Large intestine (tissue), 12 donors: ENCODE data around the gene CTSH. TPM values are rescaled to one million over a fixed set of nuclear protein-coding genes. Genes with fewer than 3 reads are reported as not detected.

ENCODE experiments used
- DNase-seq, 2 donors: peaks; one replicate each; pipeline versions ENCODE4 v3.0.0 to v3.0.0-alpha.2; 2013
- H3K27ac ChIP-seq: one replicate; pipeline ENCODE4 v1.5.1; 2013; ENCODE audit warnings: low read length
- H3K27me3 ChIP-seq: 2 replicates; pipeline ENCODE4 v1.6.1; 2013; ENCODE audit warnings: low read length; ENCODE audit not compliant: control insufficient read depth, insufficient read depth
- H3K36me3 ChIP-seq: 2 replicates; pipeline ENCODE4 v1.6.1; 2013; ENCODE audit warnings: low read length; ENCODE audit not compliant: control insufficient read depth, insufficient read depth
- H3K4me1 ChIP-seq: one replicate; pipeline ENCODE4 v1.6.1; 2013; ENCODE audit warnings: low read length; ENCODE audit not compliant: control insufficient read depth, insufficient read depth
- H3K4me3 ChIP-seq: one replicate; pipeline ENCODE4 v1.5.1; 2013; ENCODE audit warnings: low read length
- H3K9me3 ChIP-seq: one replicate; pipeline ENCODE4 v1.6.1; 2013; ENCODE audit warnings: mild to moderate bottlenecking, low read depth, low read length, moderate library complexity; ENCODE audit not compliant: control insufficient read depth
- WGBS: methylation state at CpG from one replicate; pipeline ENCODE4 v1.1.5; 2013; ENCODE audit warnings: low lambda C conversion rate; ENCODE audit not compliant: insufficient coverage; 5-methylcytosine and 5-hydroxymethylcytosine counted together
- long read RNA-seq, 11 donors: transcript quantifications; one replicate each; lab custom pipeline, GENCODE V29; 2026
- polyA plus RNA-seq: library from polyadenylated mRNA; unstranded; fragments of 120-200 nt; gene quantifications from one replicate; pipeline ENCODE4 v1.2.1, GENCODE V29; 2013

The CTSH gene
- 340 TPM for polyA plus RNA-seq
- long read RNA-seq, donor 1, transcript CTSH-201 (12 exons, 2,190 nt), result major isoform, 34 of 44 reads
- long read RNA-seq, donor 1, partial matches to known transcripts, result 0 of 44 reads
- long read RNA-seq, donor 1, other reads (novel, unspliced or antisense), result 9 of 44 reads
- long read RNA-seq, donor 2, transcript CTSH-204 (3 exons, 2,138 nt), result minor isoform, 11 of 159 reads
- long read RNA-seq, donor 2, transcript CTSH-201 (12 exons, 2,190 nt), result major isoform, 93 of 159 reads
- long read RNA-seq, donor 2, partial matches to known transcripts, result 28 of 159 reads
- long read RNA-seq, donor 2, other reads (novel, unspliced or antisense), result 24 of 159 reads
- long read RNA-seq, donor 3, result 0 reads
- long read RNA-seq, donor 4, transcript CTSH-201 (12 exons, 2,190 nt), result major isoform, 8 of 9 reads
- long read RNA-seq, donor 4, partial matches to known transcripts, result 0 of 9 reads
- long read RNA-seq, donor 4, other reads (novel, unspliced or antisense), result 0 of 9 reads
- long read RNA-seq, donor 5, transcript CTSH-201 (12 exons, 2,190 nt), result major isoform, 25 of 37 reads
- long read RNA-seq, donor 5, partial matches to known transcripts, result 0 of 37 reads
- long read RNA-seq, donor 5, other reads (novel, unspliced or antisense), result 10 of 37 reads
- long read RNA-seq, donor 6, transcript CTSH-204 (3 exons, 2,138 nt), result minor isoform, 16 of 129 reads
- long read RNA-seq, donor 6, transcript CTSH-201 (12 exons, 2,190 nt), result major isoform, 70 of 129 reads
- long read RNA-seq, donor 6, partial matches to known transcripts, result 20 of 129 reads
- long read RNA-seq, donor 6, other reads (novel, unspliced or antisense), result 22 of 129 reads
- long read RNA-seq, donor 7, transcript CTSH-201 (12 exons, 2,190 nt), result major isoform, 13 of 25 reads
- long read RNA-seq, donor 7, transcript CTSH-204 (3 exons, 2,138 nt), result minor isoform, 6 of 25 reads
- long read RNA-seq, donor 7, partial matches to known transcripts, result 0 of 25 reads
- long read RNA-seq, donor 7, other reads (novel, unspliced or antisense), result 6 of 25 reads
- long read RNA-seq, donor 8, transcript CTSH-211 (5 exons, 556 nt), result minor isoform, 10 of 122 reads
- long read RNA-seq, donor 8, transcript CTSH-201 (12 exons, 2,190 nt), result major isoform, 70 of 122 reads
- long read RNA-seq, donor 8, transcript CTSH-204 (3 exons, 2,138 nt), result minor isoform, 11 of 122 reads
- long read RNA-seq, donor 8, partial matches to known transcripts, result 7 of 122 reads
- long read RNA-seq, donor 8, other reads (novel, unspliced or antisense), result 24 of 122 reads
- long read RNA-seq, donor 9, transcript CTSH-204 (3 exons, 2,138 nt), result minor isoform, 8 of 166 reads
- long read RNA-seq, donor 9, transcript CTSH-201 (12 exons, 2,190 nt), result major isoform, 109 of 166 reads
- long read RNA-seq, donor 9, partial matches to known transcripts, result 5 of 166 reads
- long read RNA-seq, donor 9, other reads (novel, unspliced or antisense), result 40 of 166 reads
- long read RNA-seq, donor 10, transcript CTSH-201 (12 exons, 2,190 nt), result major isoform, 90 of 149 reads
- long read RNA-seq, donor 10, transcript CTSH-204 (3 exons, 2,138 nt), result minor isoform, 13 of 149 reads
- long read RNA-seq, donor 10, partial matches to known transcripts, result 5 of 149 reads
- long read RNA-seq, donor 10, other reads (novel, unspliced or antisense), result 37 of 149 reads
- long read RNA-seq, donor 11, transcript CTSH-211 (5 exons, 556 nt), result minor isoform, 7 of 86 reads
- long read RNA-seq, donor 11, transcript CTSH-201 (12 exons, 2,190 nt), result major isoform, 54 of 86 reads
- long read RNA-seq, donor 11, partial matches to known transcripts, result 0 of 86 reads
- long read RNA-seq, donor 11, other reads (novel, unspliced or antisense), result 23 of 86 reads

- peak within 1 kb of the TSS; percentile 88 for H3K4me3 ChIP-seq
- no peaks in the 10 kb centered on the region for H3K9me3 ChIP-seq
- no CpG with 5 or more reads among the region's 71 CpGs for WGBS
- DNase-seq, result peak; percentile 86 to 91
- H3K27ac ChIP-seq, result peak within 1 kb of the TSS; percentile 76
- H3K27me3 ChIP-seq, result peaks cover 5% of the 10 kb centered on the region
- H3K36me3 ChIP-seq, result no peaks in the 10 kb centered on the region
- H3K4me1 ChIP-seq, result peaks cover 2% of the 10 kb centered on the region
Measured at GRCh38 chr15:78944669-78945407, at the start of gene CTSH. TSS of gene CTSH (minus strand) at chr15:78945046. CDS start at chr15:78944981, 65 bp downstream.

- WGBS, result no CpG with 5 or more reads among the region's 10 CpGs
- peak; percentile 95 to 98 for DNase-seq
Measured at GRCh38 chr15:78993931-78994530, 49.2 kb upstream of the CTSH start.

GRCh38 chr15:78993257-78993930 is 48.5 kb upstream of the CTSH start:
- peak overlapping the region; percentile 96 for H3K27ac ChIP-seq
- H3K4me3 ChIP-seq, result no peak overlapping the region
- no peak for DNase-seq
- H3K36me3 ChIP-seq, result no peaks in the 10 kb centered on the region
- peaks cover 78% of the 10 kb centered on the region for H3K4me1 ChIP-seq
- H3K9me3 ChIP-seq, result peaks cover 8% of the 10 kb centered on the region
- no CpG with 5 or more reads among the region's 4 CpGs for WGBS
- no peaks in the 10 kb centered on the region for H3K27me3 ChIP-seq

More at GRCh38 chr15:78993931-78994530, 49.2 kb upstream of the CTSH start:
- Histone ChIP-seq H3K27ac (peak overlapping the region; percentile 96), H3K9me3 (peaks cover 8% of the 10 kb centered on the region), H3K36me3 (no peaks in the 10 kb centered on the region), H3K4me1 (peaks cover 74% of the 10 kb centered on the region), H3K4me3 (no peak overlapping the region), H3K27me3 (no peaks in the 10 kb centered on the region)

- Histone ChIP-seq H3K4me1 (peaks cover 83% of the 10 kb centered on the region), H3K36me3 (no peaks in the 10 kb centered on the region), H3K27ac (peak overlapping the region; percentile 96), H3K27me3 (no peaks in the 10 kb centered on the region), H3K9me3 (peaks cover 8% of the 10 kb centered on the region), H3K4me3 (no peak overlapping the region)
- DNase-seq, result no peak
- no CpG with 5 or more reads among the region's 17 CpGs for WGBS
Measured at GRCh38 chr15:78992416-78993256, 47.8 kb upstream of the CTSH start.

- H3K36me3 ChIP-seq, result no peaks in the 10 kb centered on the region
- peak overlapping the region; percentile 96 for H3K27ac ChIP-seq
- DNase-seq, result no peak
- no peak overlapping the region for H3K4me3 ChIP-seq
- H3K4me1 ChIP-seq, result peaks cover 83% of the 10 kb centered on the region
- no CpG with 5 or more reads among the region's 15 CpGs for WGBS
- no peaks in the 10 kb centered on the region for H3K27me3 ChIP-seq
- peaks cover 8% of the 10 kb centered on the region for H3K9me3 ChIP-seq
Measured at GRCh38 chr15:78991879-78992278, 47.0 kb upstream of the CTSH start.

GRCh38 chr15:78991476-78991875 is 46.6 kb upstream of the CTSH start:
- H3K4me1 ChIP-seq, result peaks cover 79% of the 10 kb centered on the region
- H3K27ac ChIP-seq, result no peak overlapping the region
- no peaks in the 10 kb centered on the region for H3K27me3 ChIP-seq
- DNase-seq, result no peak
- whole genome bisulfite sequencing, result no CpG with 5 or more reads among the region's 10 CpGs
- H3K9me3 ChIP-seq, result peaks cover 8% of the 10 kb centered on the region
- no peaks in the 10 kb centered on the region for H3K36me3 ChIP-seq
- H3K4me3 ChIP-seq, result no peak overlapping the region

- Histone ChIP-seq H3K36me3 (no peaks in the 10 kb centered on the region), H3K27me3 (no peaks in the 10 kb centered on the region), H3K4me3 (no peak overlapping the region), H3K9me3 (no peaks in the 10 kb centered on the region), H3K4me1 (peaks cover 69% of the 10 kb centered on the region), H3K27ac (peak overlapping the region; percentile 93)
- DNase-seq, result no peak
- no CpG with 5 or more reads among the region's 1 CpG for WGBS
Measured at GRCh38 chr15:78990278-78990677, 45.4 kb upstream of the CTSH start.
